ENCODE measurements around the gene ZNF776. TPM values are rescaled to one million over a fixed set of nuclear protein-coding genes. Genes with fewer than 3 reads are reported as not detected.

The ZNF776 gene
- total and polyA plus RNA-seq, 2 of the 13 experiments (the other 11 are each of a cell fraction or from before 2014, with no cell fraction given), result 7.6 to 16.9 TPM

- DNase-seq (ENCODE audit: low spot score), result no peak
- BruUV-seq (replicated peaks), result no TSS peak
- in situ Hi-C loops (cut with HindIII; ENCODE audit: extremely low pct_ligation_motif_present, low pct_unique_long_range_greater_than_20kb) (no loop called here), intact Hi-C loops (cut with micrococcal nuclease; ENCODE audit: unreplicated experiment) (no loop called here)
- no peak for FAIRE-seq
- WGBS (ENCODE audit: low lambda C conversion rate), result 90% methylated on average over 6 of the region's 6 CpGs
- H3K79me2 ChIP-seq (ENCODE audit: insufficient read depth, low read length), result no peaks in the 10 kb centered on the region
- H2AFZ ChIP-seq (ENCODE audit: low read length), result no peak overlapping the region
- H3K27me3 ChIP-seq (ENCODE audit: control insufficient read depth in 1 of 2, insufficient read depth in 2 of 2, low read length in 2 of 2), result no peaks in the 10 kb centered on the region
- POLR2A ChIA-PET, result no interaction called here
- peaks cover 4 to 35% of the 10 kb centered on the region in 2 experiments for H3K36me3 ChIP-seq (replicated peaks in 1 of 2; ENCODE audit: control insufficient read depth in 1 of 2, insufficient read depth in 2 of 2, low read length in 2 of 2)
- peaks cover 7% of the 10 kb centered on the region; the same call in 1 of the 2 replicates for H3K4me1 ChIP-seq (ENCODE audit: insufficient read depth, low read length)
- CTCF ChIA-PET (ENCODE audit: low intra/inter-chr PET ratio, low total read pairs), result no interaction called here
- no peak for ATAC-seq
- no peak overlapping the region for H3K4me2 ChIP-seq (ENCODE audit: low read depth, low read length)
- H3K4me3 ChIP-seq (replicated peaks in 1 of 3; ENCODE audit: insufficient read depth in 1 of 3, low read depth in 2 of 3, low read length in 3 of 3), result no peak overlapping the region
- no peak overlapping the region for H3K9ac ChIP-seq (ENCODE audit: insufficient read depth, low read depth, low read length)
- TF ChIP-seq ZNF451 (CRISPR knock-in tag; IDR thresholded peaks at IDR 0.05) (no peak), MBNL3 (CRISPR knock-in tag; conservative IDR thresholded peaks at IDR 0.05) (no peak), ZNF12 (CRISPR knock-in tag; IDR thresholded peaks at IDR 0.05) (no peak), CENPX (CRISPR knock-in tag; IDR thresholded peaks at IDR 0.05) (no peak), HOXA5 (CRISPR knock-in tag; IDR thresholded peaks at IDR 0.05) (no peak), CEBPG (CRISPR knock-in tag; IDR thresholded peaks at IDR 0.05) (no peak), SMAD1 (CRISPR knock-in tag; IDR thresholded peaks at IDR 0.05; ENCODE audit: borderline replicate concordance, low read depth) (no peak), THRA (CRISPR knock-in tag; IDR thresholded peaks at IDR 0.05; ENCODE audit: borderline replicate concordance) (no peak), POLR2A (IDR thresholded peaks at IDR 0.05; ENCODE audit: insufficient read depth in 1 of 2, low read depth in 2 of 2, low read length in 2 of 2) (no peak), ZEB1 (IDR thresholded peaks at IDR 0.05; ENCODE audit: insufficient replicate concordance, low read depth) (no peak), PRPF4 (IDR thresholded peaks at IDR 0.05; ENCODE audit: low read depth, low read length, poor library complexity, severe bottlenecking) (no peak), ATM (IDR thresholded peaks at IDR 0.05; ENCODE audit: borderline replicate concordance) (no peak), ETV6 (CRISPR knock-in tag; conservative IDR thresholded peaks at IDR 0.05) (no peak), DNMT1 (CRISPR knock-in tag; IDR thresholded peaks at IDR 0.05) (no peak), ZNF891 (CRISPR knock-in tag; IDR thresholded peaks at IDR 0.05) (no peak)
- TF ChIP-seq, protein P1, sequence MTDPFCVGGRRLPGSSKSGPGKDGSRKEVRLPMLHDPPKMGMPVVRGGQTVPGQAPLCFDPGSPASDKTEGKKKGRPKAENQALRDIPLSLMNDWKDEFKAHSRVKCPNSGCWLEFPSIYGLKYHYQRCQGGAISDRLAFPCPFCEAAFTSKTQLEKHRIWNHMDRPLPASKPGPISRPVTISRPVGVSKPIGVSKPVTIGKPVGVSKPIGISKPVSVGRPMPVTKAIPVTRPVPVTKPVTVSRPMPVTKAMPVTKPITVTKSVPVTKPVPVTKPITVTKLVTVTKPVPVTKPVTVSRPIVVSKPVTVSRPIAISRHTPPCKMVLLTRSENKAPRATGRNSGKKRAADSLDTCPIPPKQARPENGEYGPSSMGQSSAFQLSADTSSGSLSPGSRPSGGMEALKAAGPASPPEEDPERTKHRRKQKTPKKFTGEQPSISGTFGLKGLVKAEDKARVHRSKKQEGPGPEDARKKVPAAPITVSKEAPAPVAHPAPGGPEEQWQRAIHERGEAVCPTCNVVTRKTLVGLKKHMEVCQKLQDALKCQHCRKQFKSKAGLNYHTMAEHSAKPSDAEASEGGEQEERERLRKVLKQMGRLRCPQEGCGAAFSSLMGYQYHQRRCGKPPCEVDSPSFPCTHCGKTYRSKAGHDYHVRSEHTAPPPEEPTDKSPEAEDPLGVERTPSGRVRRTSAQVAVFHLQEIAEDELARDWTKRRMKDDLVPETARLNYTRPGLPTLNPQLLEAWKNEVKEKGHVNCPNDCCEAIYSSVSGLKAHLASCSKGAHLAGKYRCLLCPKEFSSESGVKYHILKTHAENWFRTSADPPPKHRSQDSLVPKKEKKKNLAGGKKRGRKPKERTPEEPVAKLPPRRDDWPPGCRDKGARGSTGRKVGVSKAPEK (CRISPR knock-in tag; IDR thresholded peaks at IDR 0.05; ENCODE audit: borderline replicate concordance), result no peak
- TF ChIP-seq, protein P2, sequence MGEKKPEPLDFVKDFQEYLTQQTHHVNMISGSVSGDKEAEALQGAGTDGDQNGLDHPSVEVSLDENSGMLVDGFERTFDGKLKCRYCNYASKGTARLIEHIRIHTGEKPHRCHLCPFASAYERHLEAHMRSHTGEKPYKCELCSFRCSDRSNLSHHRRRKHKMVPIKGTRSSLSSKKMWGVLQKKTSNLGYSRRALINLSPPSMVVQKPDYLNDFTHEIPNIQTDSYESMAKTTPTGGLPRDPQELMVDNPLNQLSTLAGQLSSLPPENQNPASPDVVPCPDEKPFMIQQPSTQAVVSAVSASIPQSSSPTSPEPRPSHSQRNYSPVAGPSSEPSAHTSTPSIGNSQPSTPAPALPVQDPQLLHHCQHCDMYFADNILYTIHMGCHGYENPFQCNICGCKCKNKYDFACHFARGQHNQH (CRISPR knock-in tag; IDR thresholded peaks at IDR 0.05), result no peak
- TF ChIP-seq, protein P3, sequence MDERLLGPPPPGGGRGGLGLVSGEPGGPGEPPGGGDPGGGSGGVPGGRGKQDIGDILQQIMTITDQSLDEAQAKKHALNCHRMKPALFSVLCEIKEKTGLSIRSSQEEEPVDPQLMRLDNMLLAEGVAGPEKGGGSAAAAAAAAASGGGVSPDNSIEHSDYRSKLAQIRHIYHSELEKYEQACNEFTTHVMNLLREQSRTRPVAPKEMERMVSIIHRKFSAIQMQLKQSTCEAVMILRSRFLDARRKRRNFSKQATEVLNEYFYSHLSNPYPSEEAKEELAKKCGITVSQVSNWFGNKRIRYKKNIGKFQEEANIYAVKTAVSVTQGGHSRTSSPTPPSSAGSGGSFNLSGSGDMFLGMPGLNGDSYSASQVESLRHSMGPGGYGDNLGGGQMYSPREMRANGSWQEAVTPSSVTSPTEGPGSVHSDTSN (CRISPR knock-in tag; IDR thresholded peaks at IDR 0.05), result no peak
- H3K9me3 ChIP-seq (ENCODE audit: low read length), result no peaks in the 10 kb centered on the region
- no peaks in the 10 kb centered on the region for H4K20me1 ChIP-seq (ENCODE audit: insufficient read depth, low read length)
- no peak overlapping the region for H3K27ac ChIP-seq (ENCODE audit: extremely low read length, insufficient read depth, low read length)
Measured at GRCh38 chr19:57776764-57777296, 30.2 kb downstream of the ZNF776 start.
